ENCODE measurements around the gene LPP.

LPP gene

GRCh38 chr3:188778091-188778852 lies 624.3 kb downstream of the LPP start:
- DNase-seq, result no peak

GRCh38 chr3:188779281-188779980 lies 625.5 kb downstream of the LPP start:
- no peak for DNase-seq

- DNase-seq, result no peak
Measured at GRCh38 chr3:188780193-188781147, 626.5 kb downstream of the LPP start.

DNA sequence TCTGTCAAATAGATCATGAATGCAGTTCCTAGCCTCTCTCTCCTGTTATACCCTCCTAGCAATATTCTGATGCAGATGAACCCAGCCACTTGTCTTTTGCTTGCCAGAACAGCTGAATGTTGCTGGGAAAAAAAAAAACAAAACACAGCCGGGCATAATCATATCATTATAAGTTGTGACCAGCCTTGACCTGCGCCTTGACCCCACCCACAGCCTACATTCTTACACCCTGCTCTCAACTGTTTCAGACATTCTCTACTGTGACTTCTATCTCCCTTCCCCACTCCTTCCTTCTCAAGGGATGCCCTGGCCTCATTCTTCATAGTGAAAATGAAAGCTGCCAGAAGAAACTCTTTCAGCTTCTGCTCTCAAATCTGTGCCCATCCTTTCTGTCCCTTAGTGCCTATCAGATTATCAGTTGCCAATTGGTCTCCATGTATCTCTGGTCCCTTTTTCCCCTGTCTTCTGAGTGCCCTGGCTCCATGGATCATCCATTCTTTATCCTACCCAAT lies 628.7 kb downstream of the LPP start:
- DNase-seq, result no peak

DNA sequence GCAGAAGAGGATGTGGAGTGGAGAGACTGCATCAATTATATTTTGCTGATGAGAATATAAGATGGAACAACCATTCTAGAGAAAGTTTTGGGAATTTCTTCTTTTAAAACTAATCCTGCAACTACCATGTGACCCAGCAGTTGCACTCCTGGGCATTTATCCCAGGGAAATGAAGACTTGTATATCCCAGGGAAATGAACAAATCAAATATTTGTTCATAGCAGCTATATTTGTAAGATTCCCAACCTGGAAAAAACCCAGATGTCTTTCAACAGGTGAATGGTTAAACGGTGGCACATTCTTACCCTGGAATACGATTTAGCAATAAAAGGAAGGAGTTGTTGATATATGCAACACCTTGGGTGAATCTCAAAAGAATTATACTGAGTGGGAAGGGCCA lies 632.5 kb downstream of the LPP start:
- DNase-seq, result no peak

- DNase-seq, result no peak
Measured at GRCh38 chr3:188788621-188789081, 634.7 kb downstream of the LPP start.

GRCh38 chr3:188789251-188789650 lies 635.3 kb downstream of the LPP start:
- no peak for DNase-seq

- no peak for DNase-seq
Measured at GRCh38 chr3:188791311-188791710, 637.4 kb downstream of the LPP start.

- DNase-seq, result no peak
Measured at GRCh38 chr3:188792793-188793192, 638.8 kb downstream of the LPP start.

- no peak for DNase-seq
Measured at GRCh38 chr3:188796122-188796631, 642.2 kb downstream of the LPP start.

DNA sequence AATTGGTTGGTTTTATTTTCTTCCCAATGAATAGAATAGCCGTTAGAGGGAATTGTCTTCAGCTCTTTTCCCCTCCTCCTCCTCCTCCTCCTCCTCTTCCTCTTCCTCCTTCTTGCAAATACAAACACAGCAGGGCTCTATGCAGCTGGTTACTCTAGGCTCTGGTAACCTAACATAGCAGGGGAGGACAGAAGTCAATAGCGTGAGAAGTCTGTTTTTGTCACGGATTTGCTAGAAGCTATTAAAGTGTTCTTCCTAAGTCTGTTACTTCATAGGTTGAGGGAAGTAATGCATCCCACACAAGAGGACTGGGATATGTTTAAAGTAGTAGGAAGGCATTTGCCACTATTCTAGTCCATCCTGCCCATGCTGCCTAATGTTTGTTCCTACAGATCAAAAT lies 643.1 kb downstream of the LPP start:
- DNase-seq, result no peak

- DNase-seq, result no peak
Measured at GRCh38 chr3:188798556-188799145, 644.7 kb downstream of the LPP start.

DNA sequence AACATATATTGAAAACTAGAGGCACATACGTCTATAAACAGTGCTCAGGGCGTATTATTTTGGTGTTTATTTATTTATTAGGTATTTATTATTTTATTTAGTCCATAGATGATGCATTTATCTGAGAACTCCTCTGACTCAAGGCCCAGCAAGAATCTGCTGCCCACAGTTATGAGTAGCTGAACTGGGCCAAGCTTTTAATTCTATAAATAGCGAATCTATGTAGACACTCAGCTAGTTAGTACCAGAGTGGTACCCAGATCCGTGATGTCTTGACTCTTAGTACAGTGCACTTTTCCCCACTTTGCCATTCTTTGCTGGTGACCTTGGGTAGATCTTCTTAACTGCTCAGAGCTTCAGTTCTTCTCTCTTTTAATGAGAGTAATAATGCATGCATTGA lies 647.4 kb downstream of the LPP start:
- no peak for DNase-seq

DNA sequence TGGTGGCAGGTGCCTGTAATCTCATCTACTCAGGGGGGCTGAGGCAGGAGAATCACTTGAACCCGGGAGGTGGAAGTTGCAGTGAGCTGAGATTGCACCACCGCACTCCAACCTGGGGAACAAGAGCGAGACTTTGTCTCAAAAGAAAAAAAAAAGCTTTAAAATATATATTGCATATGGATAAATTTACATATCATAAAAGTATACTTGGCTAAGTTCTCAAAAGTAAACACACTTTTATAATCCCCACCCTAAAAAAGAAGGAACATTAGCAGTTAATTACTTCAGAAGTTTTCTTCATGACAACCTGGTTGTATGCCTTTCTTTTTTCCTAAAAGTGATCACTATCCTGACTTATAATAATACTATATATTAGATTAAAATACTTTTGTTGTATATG lies 648.7 kb downstream of the LPP start:
- no peak for DNase-seq

DNA sequence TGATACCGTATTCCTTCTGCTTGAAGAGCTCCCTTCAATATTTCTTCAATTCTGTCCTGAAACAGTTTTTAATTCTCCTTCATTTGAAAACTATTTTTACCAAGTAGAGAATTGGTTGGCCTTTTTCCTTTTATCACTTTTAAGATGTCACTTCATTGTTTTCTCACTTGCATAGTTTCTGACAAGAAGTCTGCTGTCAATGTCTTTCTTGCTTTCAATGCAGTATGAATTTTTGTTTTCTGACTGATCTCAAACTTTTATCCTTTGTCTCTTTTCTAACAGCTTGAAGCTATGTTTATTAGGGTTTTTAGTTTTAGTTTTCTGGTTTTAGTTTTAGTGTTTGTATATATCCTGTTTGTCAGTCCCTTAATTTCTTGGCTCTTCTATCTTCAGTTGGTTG lies 653.0 kb downstream of the LPP start:
- no peak for DNase-seq

- DNase-seq, result no peak
Measured at GRCh38 chr3:188812198-188812597, 658.2 kb downstream of the LPP start.

DNA sequence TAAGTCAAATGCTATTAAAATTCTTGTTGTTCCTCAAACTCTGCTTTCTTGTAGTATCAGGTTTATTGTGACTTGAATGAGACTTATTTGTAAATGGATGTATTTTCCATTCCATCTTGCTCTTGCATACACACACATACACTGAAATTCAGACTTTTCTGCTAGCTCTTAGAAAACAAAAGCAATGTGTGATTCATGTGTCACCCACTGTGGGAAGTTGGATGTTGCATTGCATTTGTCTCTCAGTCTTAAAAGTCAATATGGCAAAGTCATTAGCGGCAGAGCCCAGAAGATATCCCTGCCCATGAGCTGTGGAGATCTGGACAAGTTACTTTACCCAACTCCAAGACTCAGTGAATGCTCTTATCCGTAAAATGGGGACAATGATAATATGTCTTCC lies 660.6 kb downstream of the LPP start:
- DNase-seq, result no peak

DNA sequence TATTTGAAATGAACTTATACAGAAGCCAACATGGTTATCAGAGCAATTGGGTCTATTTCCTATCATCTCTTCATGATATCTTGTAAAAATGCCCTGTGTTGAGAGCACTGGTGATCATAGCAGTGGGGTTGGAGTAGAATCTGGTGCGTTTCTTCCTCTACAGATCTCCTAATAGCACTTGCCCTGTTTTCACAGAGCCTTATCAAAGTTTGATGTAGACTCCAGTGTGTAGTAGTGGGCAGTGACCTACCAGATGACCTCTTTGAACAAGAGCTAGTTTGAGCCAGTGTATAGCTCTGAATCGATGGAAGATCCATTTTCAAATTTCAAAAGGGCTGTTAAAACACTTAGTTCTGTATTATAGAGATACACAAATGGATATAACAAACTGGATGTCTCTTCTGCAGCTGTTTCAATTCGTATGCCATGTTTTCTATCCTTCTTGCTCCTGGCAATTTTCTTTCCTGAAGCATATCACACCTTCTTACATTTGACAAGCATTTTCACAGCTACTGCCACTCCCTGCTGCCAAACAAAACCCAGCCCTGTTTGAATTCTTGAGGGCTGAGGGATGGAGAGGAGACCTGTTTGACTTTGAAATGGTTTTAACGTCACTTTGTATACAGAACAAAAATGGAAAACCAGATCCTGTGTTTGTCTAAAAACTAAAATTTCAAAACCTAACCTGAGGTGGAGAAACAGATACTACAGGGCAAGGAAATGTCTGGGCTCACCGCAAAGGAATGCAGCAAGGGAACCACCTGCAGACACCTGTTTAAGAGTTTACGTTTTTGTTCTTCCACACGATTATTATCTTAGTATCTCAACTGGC lies 663.4 kb downstream of the LPP start:
- DNase-seq, result no peak

GRCh38 chr3:188817935-188818269 lies 663.9 kb downstream of the LPP start:
- DNase-seq, result no peak

GRCh38 chr3:188818282-188818681 lies 664.3 kb downstream of the LPP start:
- DNase-seq, result no peak

DNA sequence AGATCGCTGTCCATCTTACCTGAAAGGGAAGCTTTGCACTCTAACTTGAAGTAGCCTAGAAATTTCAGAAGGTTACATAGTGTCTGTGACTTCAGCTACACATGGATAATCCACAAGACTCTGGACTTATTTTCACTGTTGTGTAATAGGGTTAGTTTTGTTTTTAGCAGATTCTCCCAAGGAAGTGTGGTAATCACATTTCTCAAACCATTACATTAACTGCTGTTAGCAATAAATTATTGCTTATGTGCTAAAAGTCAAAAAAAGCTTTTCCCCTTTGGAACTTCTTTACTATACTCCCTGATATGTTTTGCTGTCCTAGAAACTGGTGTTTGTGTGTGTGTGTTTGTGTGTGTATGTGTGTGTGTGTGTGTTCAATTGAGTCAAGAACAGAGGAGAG lies 666.0 kb downstream of the LPP start:
- DNase-seq, result peak; percentile 24

DNA sequence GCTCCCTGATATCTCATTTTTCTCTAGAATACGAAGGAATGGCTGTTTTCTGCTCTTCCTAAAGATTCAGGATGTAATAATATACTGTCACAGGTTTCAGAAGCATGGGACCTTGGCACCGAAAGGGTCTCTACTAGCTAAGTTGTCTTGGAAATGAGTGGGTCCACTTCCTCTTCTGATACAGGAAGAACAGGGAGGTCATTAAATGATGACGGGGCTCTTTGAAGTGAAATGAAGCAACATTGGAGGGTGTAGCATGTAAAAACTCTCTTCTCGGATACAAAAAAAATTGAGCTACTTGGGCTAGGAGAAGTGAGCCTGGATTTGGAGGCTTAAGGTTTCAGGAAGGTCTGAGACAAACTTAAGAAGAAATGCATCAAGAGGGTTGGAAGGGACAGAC lies 668.0 kb downstream of the LPP start:
- no peak for DNase-seq

Data from GF-D8 (cell line).